Measurements from ENCODE around the gene DHRS9. TPM values are rescaled to one million over a fixed set of nuclear protein-coding genes. Genes with fewer than 3 reads are reported as not detected.

DHRS9 gene
- total and polyA plus RNA-seq, 9 of the 15 experiments (the other 6 are each of a cell fraction or from before 2014, with no cell fraction given) = 0.27 to 1.7 (median 0.69) TPM

DNA sequence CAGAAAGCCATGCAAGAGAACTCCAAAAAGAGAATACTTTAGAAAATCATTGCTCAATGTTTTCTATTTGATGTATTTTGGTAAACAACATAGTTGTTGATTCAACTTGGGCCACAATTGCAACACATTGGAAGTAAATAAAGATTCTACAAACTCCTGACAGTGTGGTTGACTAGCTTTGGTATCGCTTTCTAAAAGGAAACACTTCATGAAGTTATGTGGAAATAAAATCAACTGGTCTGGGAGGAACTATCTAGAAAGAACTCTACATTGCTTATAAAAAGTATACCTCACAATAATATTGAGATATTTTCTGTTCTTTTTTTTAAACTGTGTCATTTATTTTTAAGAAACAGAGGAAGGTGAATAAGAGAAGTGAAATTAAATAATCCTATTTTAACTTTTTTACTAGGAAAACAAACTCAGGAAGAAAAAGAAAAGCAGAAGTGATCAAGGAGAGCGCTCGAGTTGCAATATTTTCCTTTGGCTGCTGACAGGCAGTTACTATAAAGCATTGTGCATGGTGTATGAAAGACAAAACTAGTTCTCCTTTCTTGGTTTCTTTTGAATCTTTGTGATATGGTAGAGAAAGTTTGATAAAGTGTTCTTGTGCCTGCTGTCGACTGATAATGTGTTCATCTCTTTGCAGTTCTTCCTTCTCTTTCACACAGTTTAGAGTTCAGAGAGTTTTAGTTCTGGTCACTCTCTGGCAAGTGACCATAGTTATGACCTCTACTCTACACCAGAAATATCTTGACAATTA, 3.0 kb downstream of the DHRS9 start (continued):
- TF ChIP-seq, protein P1, sequence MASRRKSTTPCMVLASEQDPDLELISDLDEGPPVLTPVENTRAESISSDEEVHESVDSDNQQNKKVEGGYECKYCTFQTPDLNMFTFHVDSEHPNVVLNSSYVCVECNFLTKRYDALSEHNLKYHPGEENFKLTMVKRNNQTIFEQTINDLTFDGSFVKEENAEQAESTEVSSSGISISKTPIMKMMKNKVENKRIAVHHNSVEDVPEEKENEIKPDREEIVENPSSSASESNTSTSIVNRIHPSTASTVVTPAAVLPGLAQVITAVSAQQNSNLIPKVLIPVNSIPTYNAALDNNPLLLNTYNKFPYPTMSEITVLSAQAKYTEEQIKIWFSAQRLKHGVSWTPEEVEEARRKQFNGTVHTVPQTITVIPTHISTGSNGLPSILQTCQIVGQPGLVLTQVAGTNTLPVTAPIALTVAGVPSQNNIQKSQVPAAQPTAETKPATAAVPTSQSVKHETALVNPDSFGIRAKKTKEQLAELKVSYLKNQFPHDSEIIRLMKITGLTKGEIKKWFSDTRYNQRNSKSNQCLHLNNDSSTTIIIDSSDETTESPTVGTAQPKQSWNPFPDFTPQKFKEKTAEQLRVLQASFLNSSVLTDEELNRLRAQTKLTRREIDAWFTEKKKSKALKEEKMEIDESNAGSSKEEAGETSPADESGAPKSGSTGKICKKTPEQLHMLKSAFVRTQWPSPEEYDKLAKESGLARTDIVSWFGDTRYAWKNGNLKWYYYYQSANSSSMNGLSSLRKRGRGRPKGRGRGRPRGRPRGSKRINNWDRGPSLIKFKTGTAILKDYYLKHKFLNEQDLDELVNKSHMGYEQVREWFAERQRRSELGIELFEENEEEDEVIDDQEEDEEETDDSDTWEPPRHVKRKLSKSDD (conservative IDR thresholded peaks at IDR 0.05; ENCODE audit: low read length) = no peak
- TF ChIP-seq, protein P2, sequence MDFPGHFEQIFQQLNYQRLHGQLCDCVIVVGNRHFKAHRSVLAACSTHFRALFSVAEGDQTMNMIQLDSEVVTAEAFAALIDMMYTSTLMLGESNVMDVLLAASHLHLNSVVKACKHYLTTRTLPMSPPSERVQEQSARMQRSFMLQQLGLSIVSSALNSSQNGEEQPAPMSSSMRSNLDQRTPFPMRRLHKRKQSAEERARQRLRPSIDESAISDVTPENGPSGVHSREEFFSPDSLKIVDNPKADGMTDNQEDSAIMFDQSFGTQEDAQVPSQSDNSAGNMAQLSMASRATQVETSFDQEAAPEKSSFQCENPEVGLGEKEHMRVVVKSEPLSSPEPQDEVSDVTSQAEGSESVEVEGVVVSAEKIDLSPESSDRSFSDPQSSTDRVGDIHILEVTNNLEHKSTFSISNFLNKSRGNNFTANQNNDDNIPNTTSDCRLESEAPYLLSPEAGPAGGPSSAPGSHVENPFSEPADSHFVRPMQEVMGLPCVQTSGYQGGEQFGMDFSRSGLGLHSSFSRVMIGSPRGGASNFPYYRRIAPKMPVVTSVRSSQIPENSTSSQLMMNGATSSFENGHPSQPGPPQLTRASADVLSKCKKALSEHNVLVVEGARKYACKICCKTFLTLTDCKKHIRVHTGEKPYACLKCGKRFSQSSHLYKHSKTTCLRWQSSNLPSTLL (IDR thresholded peaks at IDR 0.05) = no peak
- TF ChIP-seq RBFOX2 (IDR thresholded peaks at IDR 0.05; ENCODE audit: low read depth, low read length) = peak; percentile 46; the same call in 1 of the 2 replicates
- no peak for TF ChIP-seq SAFB2 (IDR thresholded peaks at IDR 0.05; ENCODE audit: borderline replicate concordance, low read depth, low read length, severe bottlenecking)
- TF ChIP-seq NR2C1 (IDR thresholded peaks at IDR 0.05) = peak; percentile 9; the same call in 1 of the 2 replicates
- TF ChIP-seq NR2C1 (tag; IDR thresholded peaks at IDR 0.05) = 0 out of 2 replicates have a peak, but pooled peaks have one; percentile 34
- TF ChIP-seq ZNF174 (CRISPR knock-in tag; IDR thresholded peaks at IDR 0.05) = no peak
- TF ChIP-seq ZNF830 (CRISPR knock-in tag; IDR thresholded peaks at IDR 0.05) = no peak
- TF ChIP-seq ZNF239 (CRISPR knock-in tag; IDR thresholded peaks at IDR 0.05) = 0 out of 2 replicates have a peak, but pooled peaks have one; percentile 31
- TF ChIP-seq RBBP5 (IDR thresholded peaks at IDR 0.05; ENCODE audit: borderline replicate concordance, insufficient read depth, low read length, poor library complexity, severe bottlenecking) = no peak
- no peak for TF ChIP-seq TOE1 (IDR thresholded peaks at IDR 0.05; ENCODE audit: borderline replicate concordance)
- TF ChIP-seq TOE1 (CRISPR knock-in tag; IDR thresholded peaks at IDR 0.05; ENCODE audit: borderline replicate concordance, low read depth) = no peak
- peak; percentile 57 for TF ChIP-seq BCOR (IDR thresholded peaks at IDR 0.05)
- no peak for TF ChIP-seq ZNF780A (CRISPR knock-in tag; IDR thresholded peaks at IDR 0.05)
- TF ChIP-seq CBFA2T3 (IDR thresholded peaks at IDR 0.05) = peak; percentile 89
- TF ChIP-seq GTF2E2 (tag; IDR thresholded peaks at IDR 0.05) = no peak; the same call in 1 of the 2 replicates
- TF ChIP-seq, protein P3, sequence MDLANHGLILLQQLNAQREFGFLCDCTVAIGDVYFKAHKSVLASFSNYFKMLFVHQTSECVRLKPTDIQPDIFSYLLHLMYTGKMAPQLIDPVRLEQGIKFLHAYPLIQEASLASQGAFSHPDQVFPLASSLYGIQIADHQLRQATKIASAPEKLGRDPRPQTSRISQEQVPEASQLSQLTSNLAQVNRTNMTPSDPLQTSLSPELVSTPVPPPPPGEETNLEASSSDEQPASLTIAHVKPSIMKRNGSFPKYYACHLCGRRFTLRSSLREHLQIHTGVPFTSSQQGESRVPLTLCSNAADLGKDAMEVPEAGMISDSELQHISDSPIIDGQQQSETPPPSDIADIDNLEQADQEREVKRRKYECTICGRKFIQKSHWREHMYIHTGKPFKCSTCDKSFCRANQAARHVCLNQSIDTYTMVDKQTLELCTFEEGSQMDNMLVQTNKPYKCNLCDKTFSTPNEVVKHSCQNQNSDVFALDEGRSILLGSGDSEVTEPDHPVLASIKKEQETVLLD (IDR thresholded peaks at IDR 0.05) = no peak
- TF ChIP-seq ZNF282 (CRISPR knock-in tag; IDR thresholded peaks at IDR 0.05) = no peak
- TF ChIP-seq, protein P4, sequence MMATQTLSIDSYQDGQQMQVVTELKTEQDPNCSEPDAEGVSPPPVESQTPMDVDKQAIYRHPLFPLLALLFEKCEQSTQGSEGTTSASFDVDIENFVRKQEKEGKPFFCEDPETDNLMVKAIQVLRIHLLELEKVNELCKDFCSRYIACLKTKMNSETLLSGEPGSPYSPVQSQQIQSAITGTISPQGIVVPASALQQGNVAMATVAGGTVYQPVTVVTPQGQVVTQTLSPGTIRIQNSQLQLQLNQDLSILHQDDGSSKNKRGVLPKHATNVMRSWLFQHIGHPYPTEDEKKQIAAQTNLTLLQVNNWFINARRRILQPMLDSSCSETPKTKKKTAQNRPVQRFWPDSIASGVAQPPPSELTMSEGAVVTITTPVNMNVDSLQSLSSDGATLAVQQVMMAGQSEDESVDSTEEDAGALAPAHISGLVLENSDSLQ (IDR thresholded peaks at IDR 0.05) = peak; percentile 83
- no peak for TF ChIP-seq SIRT6 (IDR thresholded peaks at IDR 0.05; ENCODE audit: low read depth, low read length)
- no peak for TF ChIP-seq TAF7 (tag; IDR thresholded peaks at IDR 0.05)
- TF ChIP-seq ZNF785 (CRISPR knock-in tag; IDR thresholded peaks at IDR 0.05) = no peak
- no peak for TF ChIP-seq MXI1 (IDR thresholded peaks at IDR 0.05; ENCODE audit: low read depth, low read length)
